ENCODE data around the gene BDKRB1. TPM values are rescaled to one million over a fixed set of nuclear protein-coding genes. Genes with fewer than 3 reads are reported as not detected.
"Not testable (repeated sequence)": the region's sequence is repeated elsewhere in the genome, so short reads cannot be mapped to it uniquely, and the experiment has no call there.

The BDKRB1 gene
- total and polyA plus RNA-seq, 7 experiments from 2014 or later, result not detected

- no peak for DNase-seq
- peaks cover 1 to 12% (median 8%) of the 10 kb centered on the region in 5 donors for H3K27me3 Mint-ChIP-seq
- Histone ChIP-seq H3K36me3 (ENCODE audit: control insufficient read depth in 2 of 3, insufficient read depth in 3 of 3, low read length in 3 of 3) (no peaks in the 10 kb centered on the region), H3K4me3 (ENCODE audit: low read length) (no peak overlapping the region), H3K4me1 (ENCODE audit: control insufficient read depth in 2 of 2, insufficient read depth in 2 of 2, low read length in 2 of 2) (no peaks in the 10 kb centered on the region), H3K27ac (ENCODE audit: low read depth, low read length) (no peak overlapping the region), H3K27me3 (ENCODE audit: control insufficient read depth in 2 of 2, insufficient read depth in 2 of 2, low read length in 2 of 2) (peaks cover 0 to 5% of the 10 kb centered on the region in 2 donors), H3K9me3 (ENCODE audit: control insufficient read depth in 2 of 3, low read length in 3 of 3) (no peaks in the 10 kb centered on the region)
- CTCF ChIA-PET, result no interaction called here
- intact Hi-C loops (cut with micrococcal nuclease), result no loop called here
- H3K4me1 Mint-ChIP-seq, result peaks cover 0 to under 1% (median 0%) of the 10 kb centered on the region in 7 donors
- H3K36me3 Mint-ChIP-seq, result no peaks in the 10 kb centered on the region
- no peak overlapping the region for H3K4me3 Mint-ChIP-seq
- POLR2A ChIA-PET, result no interaction called here
- peaks cover 0 to 3% (median 0%) of the 10 kb centered on the region in 11 donors for H3K9me3 Mint-ChIP-seq
- ATAC-seq, result no peak
- no peak overlapping the region for H3K27ac Mint-ChIP-seq
Observed at GRCh38 chr14:96240641-96241040, 15.4 kb upstream of the BDKRB1 start.

DNA sequence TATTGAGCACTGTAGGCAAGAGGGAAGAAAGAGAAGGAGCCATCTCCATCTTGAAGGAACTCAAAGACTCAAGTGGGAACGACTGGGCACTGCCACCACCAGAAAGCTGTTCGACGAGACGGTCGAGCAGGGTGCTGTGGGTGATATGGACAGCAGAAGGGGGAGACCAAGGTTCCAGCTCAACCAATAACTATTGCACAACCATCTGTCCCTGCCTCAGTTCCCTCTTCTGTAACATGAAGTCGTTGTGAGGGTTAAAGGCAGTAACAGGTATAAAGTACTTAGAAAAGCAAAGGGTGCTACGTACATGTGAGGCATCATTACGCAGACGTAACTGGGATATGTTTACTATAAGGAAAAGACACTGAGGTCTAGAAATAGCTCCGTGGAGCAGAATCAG is 13.9 kb upstream of the BDKRB1 start:
- Mint-ChIP-seq H3K4me3 (no peak overlapping the region), H3K36me3 (no peaks in the 10 kb centered on the region), H3K4me1 (no peaks in the 10 kb centered on the region), H3K27ac (no peak overlapping the region), H3K27me3 (peaks cover 4 to 18% (median 9%) of the 10 kb centered on the region in 5 donors), H3K9me3 (peaks cover 0 to 3% (median 0%) of the 10 kb centered on the region in 11 donors)
- H3K4me1 ChIP-seq (ENCODE audit: control insufficient read depth in 2 of 2, insufficient read depth in 2 of 2, low read length in 2 of 2), result no peaks in the 10 kb centered on the region
- H3K4me3 ChIP-seq (ENCODE audit: low read length), result no peak overlapping the region
- no peak overlapping the region for H3K27ac ChIP-seq (ENCODE audit: low read depth, low read length)
- ChIA-PET POLR2A (no interaction called here), CTCF (no interaction called here)
- intact Hi-C loops (cut with micrococcal nuclease), result no loop called here
- H3K36me3 ChIP-seq (ENCODE audit: control insufficient read depth in 2 of 3, insufficient read depth in 3 of 3, low read length in 3 of 3), result no peaks in the 10 kb centered on the region
- ATAC-seq, result no peak
- no peaks in the 10 kb centered on the region for H3K9me3 ChIP-seq (ENCODE audit: control insufficient read depth in 2 of 3, low read length in 3 of 3)
- peaks cover 0 to 5% of the 10 kb centered on the region in 2 donors for H3K27me3 ChIP-seq (ENCODE audit: control insufficient read depth in 2 of 2, insufficient read depth in 2 of 2, low read length in 2 of 2)
- DNase-seq, result no peak

- Mint-ChIP-seq H3K4me3 (no peak overlapping the region), H3K9me3 (peaks cover 0 to 3% (median 0%) of the 10 kb centered on the region in 11 donors), H3K27ac (peak overlapping the region in 1 of 9 donors; percentile 46), H3K36me3 (no peaks in the 10 kb centered on the region), H3K27me3 (peaks cover 4 to 18% (median 9%) of the 10 kb centered on the region in 5 donors), H3K4me1 (no peaks in the 10 kb centered on the region)
- Histone ChIP-seq H3K4me3 (ENCODE audit: low read length) (no peak overlapping the region), H3K27ac (ENCODE audit: low read depth, low read length) (no peak overlapping the region), H3K27me3 (ENCODE audit: control insufficient read depth in 2 of 2, insufficient read depth in 2 of 2, low read length in 2 of 2) (peaks cover 0 to 4% of the 10 kb centered on the region in 2 donors), H3K36me3 (ENCODE audit: control insufficient read depth in 2 of 3, insufficient read depth in 3 of 3, low read length in 3 of 3) (no peaks in the 10 kb centered on the region), H3K9me3 (ENCODE audit: control insufficient read depth in 2 of 3, low read length in 3 of 3) (no peaks in the 10 kb centered on the region), H3K4me1 (ENCODE audit: control insufficient read depth in 2 of 2, insufficient read depth in 2 of 2, low read length in 2 of 2) (no peaks in the 10 kb centered on the region)
- ChIA-PET POLR2A (no interaction called here), CTCF (no interaction called here)
- intact Hi-C loops (cut with micrococcal nuclease), result no loop called here
- ATAC-seq (no peak), DNase-seq (no peak)
Observed at GRCh38 chr14:96243785-96244184, 12.2 kb upstream of the BDKRB1 start.

DNA sequence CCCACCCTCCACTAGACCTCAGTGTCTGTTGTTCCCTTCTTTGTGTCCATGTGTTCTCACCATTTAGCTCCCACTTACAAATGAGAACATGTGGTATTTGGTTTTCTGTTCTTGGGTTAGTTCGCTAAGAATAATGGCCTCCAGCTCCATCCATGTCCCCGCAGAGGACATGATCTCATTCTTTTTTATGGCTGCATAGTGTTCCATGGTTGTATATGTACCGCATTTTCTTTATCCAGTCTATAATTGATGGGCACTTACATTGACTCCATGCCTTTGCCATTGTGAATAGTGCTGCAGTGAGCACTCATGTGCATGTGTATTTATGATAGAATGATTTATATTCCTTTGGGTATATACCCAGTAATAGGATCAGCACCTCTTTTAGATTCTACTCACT is 10.9 kb upstream of the BDKRB1 start:
- DNase-seq; H3K27ac Mint-ChIP-seq; H3K4me1 ChIP-seq (ENCODE audit: control insufficient read depth in 2 of 2, insufficient read depth in 2 of 2, low read length in 2 of 2); H3K27ac ChIP-seq (ENCODE audit: low read depth, low read length); H3K36me3 Mint-ChIP-seq; POLR2A ChIA-PET; H3K27me3 ChIP-seq (ENCODE audit: control insufficient read depth in 2 of 2, insufficient read depth in 2 of 2, low read length in 2 of 2); H3K4me3 ChIP-seq (ENCODE audit: low read length); ATAC-seq; CTCF ChIA-PET; H3K4me3 Mint-ChIP-seq; H3K9me3 Mint-ChIP-seq; H3K9me3 ChIP-seq (ENCODE audit: control insufficient read depth in 2 of 3, low read length in 3 of 3); H3K36me3 ChIP-seq (ENCODE audit: control insufficient read depth in 2 of 3, insufficient read depth in 3 of 3, low read length in 3 of 3); intact Hi-C loops (cut with micrococcal nuclease); H3K4me1 Mint-ChIP-seq: not testable (repeated sequence)
- H3K27me3 Mint-ChIP-seq, result peaks cover 2 to 24% (median 12%) of the 10 kb centered on the region in 5 donors

GRCh38 chr14:96245710-96246538 is 10.1 kb upstream of the BDKRB1 start:
- no peak overlapping the region for H3K4me3 ChIP-seq (ENCODE audit: low read length)
- H3K4me1 Mint-ChIP-seq, result no peaks in the 10 kb centered on the region
- no peak for DNase-seq
- ATAC-seq, result no peak
- H3K27ac Mint-ChIP-seq, result no peak overlapping the region
- POLR2A ChIA-PET, result no interaction called here
- H3K36me3 ChIP-seq (ENCODE audit: control insufficient read depth in 2 of 3, insufficient read depth in 3 of 3, low read length in 3 of 3), result no peaks in the 10 kb centered on the region
- intact Hi-C loops (cut with micrococcal nuclease), result no loop called here
- no peak overlapping the region for H3K27ac ChIP-seq (ENCODE audit: low read depth, low read length)
- no peaks in the 10 kb centered on the region for H3K36me3 Mint-ChIP-seq
- peaks cover 2 to 23% (median 12%) of the 10 kb centered on the region in 5 donors for H3K27me3 Mint-ChIP-seq
- H3K9me3 Mint-ChIP-seq, result peaks cover 0 to 3% (median 0%) of the 10 kb centered on the region in 11 donors
- no peaks in the 10 kb centered on the region for H3K9me3 ChIP-seq (ENCODE audit: control insufficient read depth in 2 of 3, low read length in 3 of 3)
- peaks cover 0 to 3% of the 10 kb centered on the region in 2 donors for H3K27me3 ChIP-seq (ENCODE audit: control insufficient read depth in 2 of 2, insufficient read depth in 2 of 2, low read length in 2 of 2)
- H3K4me1 ChIP-seq (ENCODE audit: control insufficient read depth in 2 of 2, insufficient read depth in 2 of 2, low read length in 2 of 2), result no peaks in the 10 kb centered on the region
- CTCF ChIA-PET, result no interaction called here
- H3K4me3 Mint-ChIP-seq, result no peak overlapping the region

DNA sequence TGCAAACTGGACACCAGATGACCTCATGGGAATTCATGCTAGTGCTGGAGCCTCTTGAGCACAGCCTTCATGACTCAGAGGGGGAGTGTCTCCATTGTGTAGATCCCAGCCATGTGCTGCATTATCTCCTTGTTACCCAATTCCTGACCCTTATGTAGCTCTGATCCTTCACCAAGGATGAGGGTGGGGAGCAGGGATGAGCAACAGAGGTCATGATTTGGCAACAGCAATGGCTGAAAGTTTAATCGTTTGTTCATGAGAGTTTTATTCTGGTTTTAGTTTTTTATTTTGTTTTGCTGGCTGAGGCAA is 9.5 kb upstream of the BDKRB1 start:
- no peak overlapping the region for H3K27ac ChIP-seq (ENCODE audit: low read depth, low read length)
- Mint-ChIP-seq H3K36me3 (no peaks in the 10 kb centered on the region), H3K4me3 (no peak overlapping the region), H3K4me1 (no peaks in the 10 kb centered on the region), H3K27me3 (peaks cover 2 to 23% (median 13%) of the 10 kb centered on the region in 5 donors), H3K9me3 (peaks cover 0 to 3% (median 0%) of the 10 kb centered on the region in 11 donors), H3K27ac (no peak overlapping the region)
- no peaks in the 10 kb centered on the region for H3K9me3 ChIP-seq (ENCODE audit: control insufficient read depth in 2 of 3, low read length in 3 of 3)
- H3K4me1 ChIP-seq (ENCODE audit: control insufficient read depth in 2 of 2, insufficient read depth in 2 of 2, low read length in 2 of 2), result no peaks in the 10 kb centered on the region
- ATAC-seq (no peak), DNase-seq (no peak)
- peaks cover 0 to 3% of the 10 kb centered on the region in 2 donors for H3K27me3 ChIP-seq (ENCODE audit: control insufficient read depth in 2 of 2, insufficient read depth in 2 of 2, low read length in 2 of 2)
- intact Hi-C loops (cut with micrococcal nuclease), result no loop called here
- CTCF ChIA-PET, result no interaction called here
- POLR2A ChIA-PET, result no interaction called here
- no peak overlapping the region for H3K4me3 ChIP-seq (ENCODE audit: low read length)
- no peaks in the 10 kb centered on the region for H3K36me3 ChIP-seq (ENCODE audit: control insufficient read depth in 2 of 3, insufficient read depth in 3 of 3, low read length in 3 of 3)

GRCh38 chr14:96247031-96247430 is 9.0 kb upstream of the BDKRB1 start:
- H3K27ac Mint-ChIP-seq, result no peak overlapping the region

More at GRCh38 chr14:96247031-96247430, 9.0 kb upstream of the BDKRB1 start:
- no peak overlapping the region for H3K4me3 Mint-ChIP-seq
- Histone ChIP-seq H3K4me3 (ENCODE audit: low read length) (no peak overlapping the region), H3K27me3 (ENCODE audit: control insufficient read depth in 2 of 2, insufficient read depth in 2 of 2, low read length in 2 of 2) (peaks cover 0 to 3% of the 10 kb centered on the region in 2 donors), H3K36me3 (ENCODE audit: control insufficient read depth in 2 of 3, insufficient read depth in 3 of 3, low read length in 3 of 3) (no peaks in the 10 kb centered on the region), H3K9me3 (ENCODE audit: control insufficient read depth in 2 of 3, low read length in 3 of 3) (no peaks in the 10 kb centered on the region), H3K27ac (ENCODE audit: low read depth, low read length) (no peak overlapping the region), H3K4me1 (ENCODE audit: control insufficient read depth in 2 of 2, insufficient read depth in 2 of 2, low read length in 2 of 2) (no peaks in the 10 kb centered on the region)
- ATAC-seq, result no peak
- H3K36me3 Mint-ChIP-seq, result no peaks in the 10 kb centered on the region
- H3K27me3 Mint-ChIP-seq, result peaks cover 2 to 20% (median 19%) of the 10 kb centered on the region in 5 donors
- peaks cover 0 to 1% (median 0%) of the 10 kb centered on the region in 11 donors for H3K9me3 Mint-ChIP-seq
- intact Hi-C loops (cut with micrococcal nuclease), result no loop called here
- ChIA-PET CTCF (no interaction called here), POLR2A (no interaction called here)
- no peak for DNase-seq
- H3K4me1 Mint-ChIP-seq, result no peaks in the 10 kb centered on the region
